ENCODE data around the gene PIK3CG.

PIK3CG gene

DNA sequence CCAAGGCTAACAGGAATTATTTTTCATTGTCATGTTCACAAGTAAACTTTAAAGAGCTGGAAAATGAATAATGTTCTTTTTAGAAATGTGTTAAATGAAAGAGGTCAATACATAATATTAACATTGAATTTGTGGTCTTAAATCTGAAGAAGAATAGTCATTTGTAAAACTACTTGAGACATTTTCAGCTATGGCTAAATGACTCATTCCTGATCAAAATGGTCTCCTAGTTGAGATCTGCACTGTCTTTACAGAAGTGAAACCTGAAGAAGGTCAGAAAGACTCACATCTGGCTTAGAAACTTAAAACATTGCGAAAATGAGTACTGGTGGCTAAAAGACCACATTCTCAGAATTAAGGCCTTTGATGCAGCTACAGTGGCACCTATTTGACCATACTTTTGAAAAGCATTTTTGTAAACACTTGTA lies 5.9 kb downstream of the PIK3CG start:
- H3K4me3 ChIP-seq (ENCODE audit: extremely low read depth, insufficient read depth, low read length, poor library complexity, severe bottlenecking): no peak overlapping the region
- no peaks in the 10 kb centered on the region for H3K36me3 ChIP-seq (ENCODE audit: control insufficient read depth, insufficient read depth, low read length)
- H3K27ac ChIP-seq (ENCODE audit: low read depth, low read length, severe bottlenecking): no peak overlapping the region
- H3K4me1 ChIP-seq (ENCODE audit: control insufficient read depth, insufficient read depth, low read length, poor library complexity, severe bottlenecking): peaks cover 4% of the 10 kb centered on the region
- WGBS, 2 experiments (ENCODE audit: insufficient coverage in 2 of 2): 80 to 100% methylated on average over 1 of the region's 1 CpG
- H3K9me3 ChIP-seq (ENCODE audit: control insufficient read depth, low read length): peaks cover 2% of the 10 kb centered on the region

DNA sequence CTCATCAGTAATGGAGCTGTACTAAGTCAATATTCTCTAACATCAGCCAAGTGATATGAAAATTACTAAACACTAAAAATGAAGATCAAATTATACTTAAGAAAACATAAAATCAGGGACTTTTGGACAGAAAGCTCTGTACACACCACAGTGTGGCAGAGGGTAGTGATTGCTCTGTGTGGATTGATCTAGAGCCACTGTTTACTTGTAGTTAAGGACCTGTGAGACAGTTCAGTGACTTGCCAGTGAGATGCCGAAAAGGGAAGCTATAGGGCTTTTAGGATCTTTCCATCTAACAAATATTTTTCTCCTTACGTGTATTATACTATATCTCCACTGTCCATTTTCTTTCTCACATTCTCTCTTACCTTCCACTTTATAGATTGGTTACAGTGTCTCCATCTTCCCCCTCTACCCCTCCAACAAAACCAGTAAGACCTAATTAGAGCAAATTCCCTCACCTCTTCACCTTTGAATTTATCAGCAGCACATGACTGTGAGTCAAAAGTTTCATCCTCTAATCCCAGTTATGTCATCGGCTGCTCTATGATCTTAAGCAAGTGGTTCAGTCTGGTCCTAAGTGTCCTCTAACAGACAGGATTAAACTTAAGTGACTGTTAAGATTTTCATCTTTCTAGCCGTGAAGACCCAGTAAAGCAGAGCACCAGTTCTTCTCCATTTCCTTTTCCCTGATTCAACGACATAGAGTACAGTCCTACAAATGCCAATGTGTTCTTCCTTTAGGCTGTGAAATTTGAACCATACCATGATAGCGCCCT lies 6.9 kb downstream of the PIK3CG start:
- peaks cover 4% of the 10 kb centered on the region for H3K4me1 ChIP-seq (ENCODE audit: control insufficient read depth, insufficient read depth, low read length, poor library complexity, severe bottlenecking)
- no peak overlapping the region for H3K4me3 ChIP-seq (ENCODE audit: extremely low read depth, insufficient read depth, low read length, poor library complexity, severe bottlenecking)
- H3K27ac ChIP-seq (ENCODE audit: low read depth, low read length, severe bottlenecking): no peak overlapping the region
- H3K36me3 ChIP-seq (ENCODE audit: control insufficient read depth, insufficient read depth, low read length): no peaks in the 10 kb centered on the region
- H3K9me3 ChIP-seq (ENCODE audit: control insufficient read depth, low read length): peaks cover 2% of the 10 kb centered on the region
- WGBS, 2 experiments (ENCODE audit: insufficient coverage in 2 of 2): 82 to 88% methylated on average over 3 to 6 of the region's 6 CpGs

DNA sequence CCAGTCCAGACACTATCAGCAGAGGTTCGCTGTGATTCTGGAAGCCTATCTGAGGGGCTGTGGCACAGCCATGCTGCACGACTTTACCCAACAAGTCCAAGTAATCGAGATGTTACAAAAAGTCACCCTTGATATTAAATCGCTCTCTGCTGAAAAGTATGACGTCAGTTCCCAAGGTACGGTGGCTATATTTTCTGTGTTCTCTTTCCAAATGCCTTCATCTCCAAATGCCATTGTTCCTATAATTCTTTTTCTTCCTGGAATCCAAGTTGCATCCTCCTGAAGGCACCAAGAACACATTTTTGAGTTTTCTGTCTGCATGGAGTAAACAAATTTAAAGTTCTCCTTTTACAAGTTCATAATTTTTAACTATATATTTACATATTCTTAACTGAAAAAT lies 7.7 kb downstream of the PIK3CG start:
- 97 to 99% methylated on average over 6 of the region's 6 CpGs for WGBS, 2 experiments (ENCODE audit: insufficient coverage in 2 of 2)
- Histone ChIP-seq H3K27ac (ENCODE audit: low read depth, low read length, severe bottlenecking) (no peak overlapping the region), H3K9me3 (ENCODE audit: control insufficient read depth, low read length) (peaks cover 2% of the 10 kb centered on the region), H3K4me3 (ENCODE audit: extremely low read depth, insufficient read depth, low read length, poor library complexity, severe bottlenecking) (no peak overlapping the region), H3K36me3 (ENCODE audit: control insufficient read depth, insufficient read depth, low read length) (no peaks in the 10 kb centered on the region), H3K4me1 (ENCODE audit: control insufficient read depth, insufficient read depth, low read length, poor library complexity, severe bottlenecking) (peaks cover 4% of the 10 kb centered on the region)

DNA sequence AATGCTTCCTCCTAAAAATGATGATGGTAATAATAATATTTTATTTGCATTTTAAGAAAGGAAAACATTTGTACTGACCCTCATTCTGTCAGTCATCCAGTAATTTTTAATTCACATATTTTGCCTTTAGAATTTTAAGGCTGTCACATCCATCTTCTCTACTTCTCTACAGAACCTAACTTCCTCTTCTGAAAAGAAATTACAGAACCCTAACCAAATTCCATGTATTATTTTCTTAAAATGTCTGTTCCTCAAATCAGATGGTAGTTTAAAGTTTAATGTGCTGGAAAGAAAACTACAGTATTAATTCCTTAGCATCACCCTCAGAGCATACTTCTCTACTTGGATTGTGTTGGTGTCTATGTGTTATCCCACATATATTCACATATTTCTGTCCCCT lies 9.0 kb downstream of the PIK3CG start:
- Histone ChIP-seq H3K4me1 (ENCODE audit: control insufficient read depth, insufficient read depth, low read length, poor library complexity, severe bottlenecking) (peaks cover 4% of the 10 kb centered on the region), H3K27ac (ENCODE audit: low read depth, low read length, severe bottlenecking) (no peak overlapping the region), H3K4me3 (ENCODE audit: extremely low read depth, insufficient read depth, low read length, poor library complexity, severe bottlenecking) (no peak overlapping the region)

DNA sequence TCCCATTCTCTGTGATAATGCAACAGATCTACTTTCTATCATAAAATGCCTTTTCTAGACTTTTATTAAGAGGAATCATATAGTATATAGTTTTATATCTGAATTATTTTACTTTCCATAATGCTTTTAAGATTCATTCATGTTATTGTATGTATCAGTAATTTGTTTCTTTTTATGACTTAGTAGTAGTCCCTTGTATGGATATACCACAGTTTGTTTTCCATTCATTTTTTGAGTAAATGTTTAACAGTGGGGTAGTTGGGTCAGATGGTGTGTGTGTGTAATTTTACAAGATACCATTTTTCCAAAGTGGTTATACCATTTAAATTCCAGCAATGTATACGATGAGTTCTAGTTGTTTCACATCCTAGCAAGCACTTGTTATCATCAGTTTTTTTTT lies 10.4 kb downstream of the PIK3CG start:
- no CpG with 5 or more reads among the region's 1 CpG for WGBS, 2 experiments (ENCODE audit: insufficient coverage in 2 of 2)
- Histone ChIP-seq H3K27ac (ENCODE audit: low read depth, low read length, severe bottlenecking) (no peak overlapping the region), H3K4me3 (ENCODE audit: extremely low read depth, insufficient read depth, low read length, poor library complexity, severe bottlenecking) (no peak overlapping the region), H3K36me3 (ENCODE audit: control insufficient read depth, insufficient read depth, low read length) (no peaks in the 10 kb centered on the region), H3K9me3 (ENCODE audit: control insufficient read depth, low read length) (peaks cover 2% of the 10 kb centered on the region), H3K4me1 (ENCODE audit: control insufficient read depth, insufficient read depth, low read length, poor library complexity, severe bottlenecking) (peaks cover 4% of the 10 kb centered on the region)

More for the DNA sequence above, 9.0 kb downstream of the PIK3CG start:
- peaks cover 2% of the 10 kb centered on the region for H3K9me3 ChIP-seq (ENCODE audit: control insufficient read depth, low read length)
- no peaks in the 10 kb centered on the region for H3K36me3 ChIP-seq (ENCODE audit: control insufficient read depth, insufficient read depth, low read length)

DNA sequence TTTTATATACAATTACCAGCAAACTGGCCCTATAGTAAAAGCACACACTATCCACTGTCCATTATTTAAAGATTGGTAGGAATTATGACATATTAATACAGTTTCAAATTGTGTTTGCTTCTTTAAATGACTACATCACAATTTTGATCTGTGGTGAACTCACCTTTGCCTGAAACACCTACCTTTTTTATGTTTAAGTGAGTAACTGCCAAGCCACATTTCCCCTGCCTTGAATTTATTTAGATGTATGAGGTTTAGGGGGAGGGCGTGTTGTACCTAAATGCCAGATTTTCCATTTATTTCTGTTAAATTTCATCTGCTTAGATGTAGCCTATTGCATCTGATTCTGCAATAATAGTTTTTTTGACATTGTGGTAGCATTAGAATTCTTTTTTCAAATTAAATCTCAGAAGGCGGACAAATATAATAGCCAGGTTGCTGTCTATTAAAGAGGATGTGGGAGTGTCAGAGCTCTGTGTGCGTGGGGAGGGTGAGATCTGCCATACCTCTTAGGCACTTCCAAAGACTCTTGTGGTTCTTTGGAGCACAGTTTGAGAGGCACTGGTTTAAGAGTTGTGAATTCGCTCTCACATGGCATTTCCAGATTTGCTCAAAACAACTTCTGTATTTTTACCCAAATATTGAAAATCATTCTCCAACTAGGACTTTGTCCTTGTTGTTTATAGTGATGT lies 13.8 kb downstream of the PIK3CG start:
- Histone ChIP-seq H3K36me3 (ENCODE audit: control insufficient read depth, insufficient read depth, low read length) (no peaks in the 10 kb centered on the region), H3K4me1 (ENCODE audit: control insufficient read depth, insufficient read depth, low read length, poor library complexity, severe bottlenecking) (no peaks in the 10 kb centered on the region), H3K4me3 (ENCODE audit: extremely low read depth, insufficient read depth, low read length, poor library complexity, severe bottlenecking) (no peak overlapping the region), H3K27ac (ENCODE audit: low read depth, low read length, severe bottlenecking) (no peak overlapping the region), H3K9me3 (ENCODE audit: control insufficient read depth, low read length) (peaks cover 2% of the 10 kb centered on the region)
- WGBS, 2 experiments (ENCODE audit: insufficient coverage in 2 of 2): 86 to 100% methylated on average over 1 to 2 of the region's 4 CpGs

DNA sequence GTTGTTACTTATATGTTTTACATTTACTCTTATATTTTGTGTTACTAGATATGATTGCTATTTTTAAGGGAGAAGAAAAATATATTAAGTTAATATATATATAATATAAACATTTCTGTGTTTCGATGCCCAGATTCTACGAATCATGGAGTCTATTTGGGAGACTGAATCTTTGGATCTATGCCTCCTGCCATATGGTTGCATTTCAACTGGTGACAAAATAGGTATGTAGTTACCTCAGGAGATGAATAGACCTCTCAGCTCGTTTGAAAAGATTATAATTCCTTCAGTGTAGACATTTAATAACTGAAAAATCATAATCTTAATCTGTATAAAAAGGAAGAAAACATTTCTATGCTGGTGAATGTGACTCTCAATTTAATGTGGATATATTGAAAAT lies 16.9 kb downstream of the PIK3CG start:
- no peaks in the 10 kb centered on the region for H3K4me1 ChIP-seq (ENCODE audit: control insufficient read depth, insufficient read depth, low read length, poor library complexity, severe bottlenecking)
- H3K4me3 ChIP-seq (ENCODE audit: extremely low read depth, insufficient read depth, low read length, poor library complexity, severe bottlenecking): no peak overlapping the region
- H3K36me3 ChIP-seq (ENCODE audit: control insufficient read depth, insufficient read depth, low read length): no peaks in the 10 kb centered on the region
- H3K9me3 ChIP-seq (ENCODE audit: control insufficient read depth, low read length): no peaks in the 10 kb centered on the region
- no CpG with 5 or more reads among the region's 3 CpGs for WGBS, 2 experiments (ENCODE audit: insufficient coverage in 2 of 2)
- H3K27ac ChIP-seq (ENCODE audit: low read depth, low read length, severe bottlenecking): no peak overlapping the region

DNA sequence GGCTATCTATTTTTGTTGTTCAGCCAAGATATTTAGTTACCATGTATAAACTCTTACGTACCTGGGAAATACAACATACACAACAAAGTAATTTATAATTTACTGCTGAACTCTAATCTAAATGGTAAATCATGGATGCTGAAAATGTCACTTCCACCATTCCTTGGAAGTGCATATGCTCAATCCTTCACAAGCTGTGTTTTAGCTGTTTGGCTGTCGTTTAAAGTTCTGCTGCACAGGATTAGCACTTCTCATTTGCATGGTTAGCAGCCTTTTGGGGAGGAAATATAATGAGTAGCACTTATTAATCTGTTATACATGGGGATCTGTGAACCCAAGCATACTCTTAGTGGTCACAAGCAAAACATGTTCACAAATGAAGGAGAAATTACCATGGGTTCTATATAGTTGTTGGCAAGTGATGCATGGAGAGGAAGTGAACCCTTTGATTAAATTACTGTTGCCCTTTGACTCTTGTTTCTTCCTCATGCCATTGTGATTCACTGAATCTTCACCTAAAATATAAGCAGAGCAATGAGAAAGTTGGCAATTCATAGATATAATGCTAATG lies 18.5 kb downstream of the PIK3CG start:
- 88 to 100% methylated on average over 1 of the region's 2 CpGs for WGBS, 2 experiments (ENCODE audit: insufficient coverage in 2 of 2)
- Histone ChIP-seq H3K9me3 (ENCODE audit: control insufficient read depth, low read length) (no peaks in the 10 kb centered on the region), H3K4me3 (ENCODE audit: extremely low read depth, insufficient read depth, low read length, poor library complexity, severe bottlenecking) (no peak overlapping the region), H3K36me3 (ENCODE audit: control insufficient read depth, insufficient read depth, low read length) (no peaks in the 10 kb centered on the region), H3K4me1 (ENCODE audit: control insufficient read depth, insufficient read depth, low read length, poor library complexity, severe bottlenecking) (no peaks in the 10 kb centered on the region), H3K27ac (ENCODE audit: low read depth, low read length, severe bottlenecking) (no peak overlapping the region)

DNA sequence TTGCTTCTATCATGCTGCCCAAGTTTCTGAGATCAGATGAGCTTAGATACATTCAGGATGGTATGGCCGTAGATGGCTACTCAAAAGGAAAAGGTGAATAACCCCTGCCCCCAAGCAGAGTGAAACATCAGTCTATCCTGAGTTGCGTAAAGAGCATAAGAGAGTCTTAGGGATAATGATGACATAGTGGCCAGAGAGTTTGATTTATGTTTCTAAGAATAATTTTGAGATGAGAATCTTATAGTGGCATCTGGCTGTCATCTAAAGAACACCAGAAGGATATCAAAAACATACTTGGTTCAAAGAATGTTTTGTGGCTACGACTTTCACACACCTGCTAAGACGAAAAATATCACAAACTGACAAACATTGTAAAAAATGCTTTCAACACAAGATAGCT lies 20.6 kb downstream of the PIK3CG start:
- 79 to 100% methylated on average over 1 to 2 of the region's 4 CpGs for WGBS, 2 experiments (ENCODE audit: insufficient coverage in 2 of 2)
- Histone ChIP-seq H3K4me3 (ENCODE audit: extremely low read depth, insufficient read depth, low read length, poor library complexity, severe bottlenecking) (no peak overlapping the region), H3K36me3 (ENCODE audit: control insufficient read depth, insufficient read depth, low read length) (no peaks in the 10 kb centered on the region), H3K27ac (ENCODE audit: low read depth, low read length, severe bottlenecking) (no peak overlapping the region), H3K4me1 (ENCODE audit: control insufficient read depth, insufficient read depth, low read length, poor library complexity, severe bottlenecking) (no peaks in the 10 kb centered on the region), H3K9me3 (ENCODE audit: control insufficient read depth, low read length) (no peaks in the 10 kb centered on the region)

DNA sequence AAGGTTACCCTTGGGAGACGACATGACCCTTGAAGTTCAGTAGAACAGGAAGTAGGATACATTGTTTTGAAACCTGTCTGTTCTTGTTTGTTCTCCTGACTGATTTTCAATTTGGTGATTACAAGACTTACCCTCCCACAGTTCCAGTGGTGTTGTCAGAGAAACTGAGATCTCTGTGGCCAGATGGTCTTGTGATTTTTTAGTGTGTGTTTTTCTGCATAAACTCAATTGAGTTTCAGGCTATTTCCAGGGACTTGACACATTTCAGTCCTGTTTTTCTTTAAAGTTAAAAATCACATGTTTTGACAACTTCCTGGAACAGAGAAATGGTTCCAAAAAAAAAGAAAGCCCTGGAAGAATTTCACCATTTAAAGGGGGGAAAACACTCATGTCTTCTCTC lies 22.3 kb downstream of the PIK3CG start:
- no peak overlapping the region for H3K4me3 ChIP-seq (ENCODE audit: extremely low read depth, insufficient read depth, low read length, poor library complexity, severe bottlenecking)
- H3K36me3 ChIP-seq (ENCODE audit: control insufficient read depth, insufficient read depth, low read length): no peaks in the 10 kb centered on the region
- H3K4me1 ChIP-seq (ENCODE audit: control insufficient read depth, insufficient read depth, low read length, poor library complexity, severe bottlenecking): no peaks in the 10 kb centered on the region
- no peaks in the 10 kb centered on the region for H3K9me3 ChIP-seq (ENCODE audit: control insufficient read depth, low read length)
- WGBS, 2 experiments (ENCODE audit: insufficient coverage in 2 of 2): no CpG with 5 or more reads among the region's 1 CpG
- H3K27ac ChIP-seq (ENCODE audit: low read depth, low read length, severe bottlenecking): no peak overlapping the region

DNA sequence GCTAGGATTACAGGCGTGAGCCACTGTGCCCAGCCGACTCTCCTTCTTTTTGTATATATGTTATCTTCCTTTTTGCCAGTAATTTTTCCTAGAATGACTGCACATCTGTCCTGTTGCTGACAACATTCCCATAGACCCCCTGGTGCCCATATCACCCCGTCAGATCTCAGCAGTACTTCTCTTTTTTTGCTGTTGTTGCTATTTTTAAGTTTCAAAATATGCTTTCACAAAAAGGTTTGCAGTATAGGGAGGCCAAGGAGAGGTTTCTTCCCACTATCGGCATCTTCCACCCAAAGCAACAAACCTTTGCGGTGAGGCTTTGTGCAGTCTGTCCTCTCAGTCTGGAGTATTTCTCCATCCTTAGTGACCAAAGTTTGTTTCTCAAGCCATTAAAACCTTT lies 23.1 kb downstream of the PIK3CG start:
- H3K4me1 ChIP-seq (ENCODE audit: control insufficient read depth, insufficient read depth, low read length, poor library complexity, severe bottlenecking): no peaks in the 10 kb centered on the region
- WGBS, 2 experiments (ENCODE audit: insufficient coverage in 2 of 2): 90 to 95% methylated on average over 2 to 3 of the region's 5 CpGs
- H3K36me3 ChIP-seq (ENCODE audit: control insufficient read depth, insufficient read depth, low read length): no peaks in the 10 kb centered on the region
- H3K4me3 ChIP-seq (ENCODE audit: extremely low read depth, insufficient read depth, low read length, poor library complexity, severe bottlenecking): no peak overlapping the region
- no peak overlapping the region for H3K27ac ChIP-seq (ENCODE audit: low read depth, low read length, severe bottlenecking)
- H3K9me3 ChIP-seq (ENCODE audit: control insufficient read depth, low read length): no peaks in the 10 kb centered on the region
